Endometrial microvascular endothelial cells (primary cell): ENCODE results near the gene ART4. TPM values are rescaled to one million over a fixed set of nuclear protein-coding genes. Genes with fewer than 3 reads are reported as not detected.

Source experiments
- in situ Hi-C: cut with HindIII; loops from 2 replicates; pipeline ENCODE4 v1.10.0; 2017; ENCODE audit warnings: low sequenced_read_pairs, low pct_unique_long_range_greater_than_20kb; ENCODE audit errors: inconsistent ontology term
- total RNA-seq: library from RNA; depleted of rRNA; stranded (reverse); fragments of >200 nt; gene quantifications from one replicate; pipeline ENCODE4 v1.2.3, GENCODE V29; 2015; ENCODE audit errors: inconsistent ontology term

Gene ART4
- total RNA-seq, 1 donor from 2014 or later, result under 0.01 TPM

GRCh38 chr12:14854586-14855183 lies 11.4 kb upstream of the ART4 start:
- in situ Hi-C loops, result no loop called here

DNA sequence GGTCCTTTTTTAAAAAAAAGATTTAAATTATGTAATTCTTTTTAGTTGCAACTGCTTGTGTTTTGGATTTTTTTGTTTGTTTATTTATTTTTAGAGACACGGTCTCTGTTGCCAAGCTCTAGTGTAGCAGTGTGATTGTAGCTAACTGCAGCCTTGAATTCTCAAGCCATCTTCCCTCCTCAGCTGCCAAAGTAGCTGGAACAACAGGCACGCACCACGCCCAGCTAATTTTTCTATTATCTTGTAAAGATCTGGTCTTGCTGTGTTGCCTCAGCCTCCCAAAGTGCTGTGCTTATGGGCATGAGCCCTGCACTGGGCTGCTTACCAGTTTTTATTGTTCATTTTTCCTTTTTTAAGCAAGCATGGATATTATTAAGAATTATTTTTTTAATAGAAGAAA lies 10.6 kb upstream of the ART4 start:
- in situ Hi-C loops, result no loop called here

GRCh38 chr12:14852880-14853279 lies 9.6 kb upstream of the ART4 start:
- in situ Hi-C loops, result no loop called here

- in situ Hi-C loops, result no loop called here
Observed at GRCh38 chr12:14850929-14851663, 7.8 kb upstream of the ART4 start.

DNA sequence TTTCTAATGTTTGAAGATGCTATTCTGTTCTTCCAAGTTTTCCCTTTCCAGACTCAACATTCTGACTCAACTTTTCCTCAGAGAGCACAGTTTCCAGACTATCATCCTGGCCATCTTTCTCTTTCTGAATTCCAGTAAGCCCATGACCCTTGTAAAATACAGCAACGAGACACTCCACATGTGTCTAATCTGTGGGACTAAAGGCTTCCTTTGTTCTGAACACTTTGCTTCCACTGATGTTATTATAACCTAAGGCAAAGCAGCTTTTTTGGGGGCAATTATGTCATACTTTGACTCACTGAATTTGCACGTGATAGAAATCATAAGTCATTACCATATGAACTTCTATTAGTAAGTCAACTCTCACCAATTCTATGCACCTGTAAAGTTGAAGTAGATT lies 6.3 kb upstream of the ART4 start:
- in situ Hi-C loops, result no loop called here

- in situ Hi-C loops, result no loop called here
Observed at GRCh38 chr12:14846876-14847580, 3.7 kb upstream of the ART4 start.

DNA sequence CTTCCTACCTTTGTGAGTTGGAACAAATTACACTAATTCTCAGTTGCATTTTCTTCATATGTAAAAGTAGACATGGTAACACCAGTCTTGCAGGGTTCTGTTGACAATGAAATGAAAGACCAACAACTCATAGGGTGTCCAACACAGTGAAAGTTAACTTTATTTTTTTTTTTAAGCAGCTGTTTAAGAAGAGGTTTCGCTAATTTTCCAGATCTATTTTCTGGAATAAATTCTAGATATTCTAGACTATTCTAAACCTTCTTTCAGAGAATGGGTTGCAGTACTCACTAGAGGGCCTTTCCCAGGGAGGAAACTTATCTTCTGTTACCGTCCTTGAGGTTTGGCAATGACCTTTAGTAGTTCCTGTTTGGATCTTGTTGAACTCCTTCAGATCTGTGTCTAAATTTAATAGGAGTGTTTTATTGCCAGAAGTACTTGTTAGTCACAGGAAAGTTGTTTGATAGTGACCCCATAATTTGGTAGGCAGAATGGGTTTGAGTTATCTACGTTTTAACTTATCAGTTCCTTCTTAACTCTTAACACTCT lies 2.8 kb upstream of the ART4 start:
- in situ Hi-C loops, result no loop called here

DNA sequence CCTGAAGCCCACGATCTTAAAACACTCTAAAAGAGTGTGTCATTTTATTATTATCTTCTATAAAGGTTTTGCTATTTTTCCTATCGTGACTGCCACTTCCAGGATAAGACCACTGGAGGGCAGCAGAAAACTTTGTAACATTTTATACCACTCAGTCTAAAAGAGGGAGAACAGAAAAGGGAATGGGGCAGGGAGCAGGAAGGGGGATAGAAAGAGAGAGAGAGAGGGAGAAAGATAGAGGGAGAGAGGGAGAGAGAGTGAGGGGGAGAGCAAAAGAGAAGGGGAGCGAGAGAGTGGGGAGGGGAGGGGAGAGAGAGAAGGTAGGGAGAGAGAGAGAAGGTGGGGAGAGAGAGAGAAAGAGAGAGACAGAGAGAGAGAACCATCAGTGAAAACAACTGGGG lies 2.0 kb upstream of the ART4 start:
- in situ Hi-C loops, result no loop called here

GRCh38 chr12:14844401-14844800 lies 1.1 kb upstream of the ART4 start:
- in situ Hi-C loops, result no loop called here

GRCh38 chr12:14842315-14842714 lies 1.0 kb downstream of the ART4 start:
- in situ Hi-C loops, result no loop called here

DNA sequence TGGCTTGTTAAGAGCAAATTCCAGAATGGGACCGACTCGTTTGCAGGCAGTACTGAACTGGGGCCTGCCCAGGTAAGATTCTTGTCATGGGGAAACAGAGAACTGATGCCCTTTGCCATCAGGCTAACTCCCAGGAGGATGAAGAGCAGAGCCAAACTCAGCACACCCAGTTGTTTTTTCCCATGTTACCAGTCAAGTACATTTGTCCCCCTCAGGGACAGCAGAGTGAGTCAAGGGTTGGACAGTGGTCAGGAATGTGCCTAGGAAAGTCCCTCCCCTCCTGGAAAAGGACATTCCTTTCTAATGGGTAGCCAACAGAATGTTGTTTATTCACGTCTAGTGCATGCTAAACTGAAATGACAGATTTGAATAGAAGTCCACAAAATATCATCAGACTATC lies 1.6 kb downstream of the ART4 start:
- in situ Hi-C loops, result no loop called here

DNA sequence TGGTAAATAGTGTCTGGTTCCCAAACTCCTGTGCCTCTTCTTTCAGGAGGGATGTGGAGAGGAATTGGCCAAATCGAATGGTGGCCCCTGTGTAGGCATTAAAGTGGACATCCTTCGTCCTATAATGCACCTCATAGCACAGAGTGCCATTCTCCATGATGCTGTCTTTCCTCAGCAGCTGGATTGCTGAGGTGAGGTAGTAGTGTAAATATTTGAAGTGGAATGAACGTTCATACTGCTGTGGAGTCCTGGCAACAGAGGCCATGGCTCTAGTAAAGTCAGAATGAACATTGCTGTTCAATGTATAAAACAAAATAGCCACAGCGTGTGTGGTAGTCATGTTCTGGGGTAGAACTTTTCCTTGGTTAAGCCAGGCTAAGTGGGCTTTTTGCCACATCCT lies 2.7 kb downstream of the ART4 start:
- in situ Hi-C loops, result no loop called here

- in situ Hi-C loops, result no loop called here
Observed at GRCh38 chr12:14839262-14839661, 4.1 kb downstream of the ART4 start.

DNA sequence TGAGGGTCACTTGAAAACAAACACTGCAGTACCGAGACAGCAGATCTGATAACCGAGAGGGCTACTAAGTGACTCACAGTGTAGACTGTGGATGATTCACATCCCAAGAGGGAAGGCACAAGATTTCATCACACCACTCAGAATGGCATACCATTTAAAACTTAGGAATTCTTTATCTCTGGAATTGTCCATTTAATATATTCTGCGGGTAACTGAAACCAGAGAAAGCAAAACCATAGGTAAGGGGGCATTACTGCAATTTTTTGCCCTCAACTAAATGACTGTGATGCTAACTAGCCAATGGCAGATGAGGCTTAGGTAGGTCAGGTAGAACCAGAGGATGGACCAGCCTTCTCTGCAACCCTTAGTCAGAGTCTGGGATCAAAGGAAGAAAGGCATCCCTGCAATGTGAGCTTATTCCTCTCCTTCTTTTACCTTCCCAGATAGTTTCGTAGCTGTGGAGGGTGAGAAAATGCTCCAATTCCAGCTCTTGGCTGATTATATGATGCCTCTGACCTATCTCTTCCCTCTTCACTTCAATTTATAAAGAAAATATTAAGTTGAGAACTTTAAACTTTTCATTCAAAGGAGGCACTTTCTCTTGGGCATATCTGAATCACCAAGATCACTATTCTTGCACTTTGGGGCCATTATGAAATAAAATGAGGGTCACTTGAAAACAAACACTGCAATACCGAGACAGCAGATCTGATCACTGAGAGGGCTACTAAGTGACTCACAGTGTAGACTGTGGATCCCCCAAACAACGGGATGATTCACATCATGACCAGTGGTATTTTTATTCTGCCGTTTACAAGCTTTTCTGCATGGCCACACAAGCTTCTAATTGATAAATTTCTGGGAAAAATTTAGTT lies 6.8 kb downstream of the ART4 start:
- in situ Hi-C loops, result no loop called here

DNA sequence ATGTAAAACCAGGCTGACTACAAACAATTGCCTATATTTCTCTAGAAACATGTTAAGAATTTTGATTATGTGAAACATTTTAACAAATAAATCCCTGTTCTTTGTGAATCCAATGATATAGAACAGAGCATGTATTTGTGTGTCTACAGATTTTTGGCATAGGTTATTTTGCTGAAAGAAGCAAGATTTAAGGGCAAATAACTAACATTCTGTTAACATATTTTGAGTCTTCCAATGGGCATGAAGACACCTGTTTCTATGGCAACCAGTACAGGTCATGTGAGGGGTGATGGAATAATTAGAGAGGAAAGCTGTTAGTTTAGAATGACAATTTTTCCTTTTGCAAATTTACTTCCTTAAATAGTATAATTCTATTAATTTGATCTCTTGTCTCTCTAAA lies 8.8 kb downstream of the ART4 start:
- in situ Hi-C loops, result no loop called here

GRCh38 chr12:14833952-14834351 lies 9.4 kb downstream of the ART4 start:
- in situ Hi-C loops, result no loop called here

GRCh38 chr12:14833336-14833735 lies 10.0 kb downstream of the ART4 start:
- in situ Hi-C loops, result no loop called here

- in situ Hi-C loops, result no loop called here
Observed at GRCh38 chr12:14828892-14829291, 14.4 kb downstream of the ART4 start.

- in situ Hi-C loops, result no loop called here
Observed at GRCh38 chr12:14827043-14827442, 16.3 kb downstream of the ART4 start.
